HG03108 (cell line): ENCODE data around the gene NAV2.
"Not testable (repeated sequence)": the region's sequence is repeated elsewhere in the genome, so short reads cannot be mapped to it uniquely, and the experiment has no call there.

Experiments used
- ATAC-seq: cut with Tn5 transposase; IDR thresholded peaks from one replicate; pipeline ENCODE4 v1.9.1; 2021; ENCODE audit warnings: moderate library complexity; ENCODE audit not compliant: unreplicated experiment

NAV2 gene

DNA sequence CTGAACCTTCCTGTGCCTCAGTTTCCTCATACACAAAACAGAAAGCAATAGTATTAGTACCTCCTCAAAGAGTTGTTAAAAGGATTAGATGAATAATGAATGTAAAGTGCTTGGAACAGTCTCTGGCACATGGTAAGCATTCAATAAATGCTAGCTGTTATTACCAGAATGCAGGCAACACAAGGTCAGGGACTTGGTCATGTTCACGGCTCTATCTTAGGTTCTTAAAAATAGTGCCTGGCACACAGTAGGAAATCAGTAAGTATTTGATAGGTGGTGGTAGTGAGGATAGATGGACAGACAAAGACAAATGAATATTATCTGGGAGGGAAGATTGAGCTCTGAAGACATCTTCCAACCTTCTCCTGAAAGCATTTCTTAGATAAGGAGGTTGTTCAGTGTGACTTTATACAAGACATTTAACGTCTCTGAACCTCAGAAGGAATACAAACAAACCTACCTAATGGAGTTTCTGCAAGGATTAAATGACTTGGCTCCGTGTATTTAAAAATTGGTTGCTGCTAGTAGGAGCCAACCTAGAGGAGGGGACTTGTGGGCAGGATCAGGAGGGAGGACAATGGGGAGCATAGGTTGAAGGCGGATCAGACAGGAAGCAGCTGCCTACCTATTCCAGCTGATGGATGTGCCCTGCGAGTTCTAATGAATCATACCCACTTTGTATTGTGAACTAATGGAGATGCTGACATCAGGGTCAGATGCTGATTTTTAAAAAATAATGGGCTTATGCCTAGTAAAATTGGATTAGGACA is 353.6 kb downstream of the NAV2 start:
- ATAC-seq, result no peak

DNA sequence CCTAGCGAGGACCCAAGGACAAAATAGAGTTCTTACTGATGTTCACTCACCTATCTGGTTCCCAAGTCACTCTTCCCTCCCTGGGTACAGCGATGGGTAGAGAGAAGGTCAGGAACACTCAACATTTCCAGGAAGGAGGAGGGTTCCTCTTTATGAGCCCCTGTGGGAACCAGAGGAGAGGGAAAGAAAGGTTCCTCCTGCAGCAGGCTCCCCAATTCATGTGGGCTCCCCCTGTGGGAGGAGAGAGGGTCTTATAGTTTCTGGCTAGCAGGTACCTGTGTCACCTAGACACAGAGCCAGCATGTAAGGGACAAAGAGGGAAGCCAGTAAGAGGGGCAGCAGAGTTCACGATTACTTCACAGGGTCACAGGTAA is 354.1 kb downstream of the NAV2 start:
- ATAC-seq, result no peak

DNA sequence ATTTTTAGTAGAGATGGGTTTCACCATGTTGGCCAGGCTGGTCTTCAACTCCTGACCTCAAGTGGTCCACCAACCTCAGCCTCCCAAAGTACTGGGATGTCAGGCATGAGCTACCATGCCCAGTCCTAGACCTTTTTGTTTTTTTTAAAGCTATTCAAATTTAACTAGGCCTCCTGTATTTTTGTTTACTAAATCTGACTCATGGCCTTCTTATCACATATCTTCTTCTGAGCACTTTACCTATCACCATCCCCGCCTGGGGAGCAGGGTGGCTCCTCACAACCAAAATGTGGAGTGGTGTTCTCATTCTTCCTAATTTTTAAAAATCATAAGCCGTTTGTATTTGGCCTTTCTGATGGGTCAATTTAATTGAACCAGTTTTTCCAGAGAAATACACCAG is 355.0 kb downstream of the NAV2 start:
- no peak for ATAC-seq

DNA sequence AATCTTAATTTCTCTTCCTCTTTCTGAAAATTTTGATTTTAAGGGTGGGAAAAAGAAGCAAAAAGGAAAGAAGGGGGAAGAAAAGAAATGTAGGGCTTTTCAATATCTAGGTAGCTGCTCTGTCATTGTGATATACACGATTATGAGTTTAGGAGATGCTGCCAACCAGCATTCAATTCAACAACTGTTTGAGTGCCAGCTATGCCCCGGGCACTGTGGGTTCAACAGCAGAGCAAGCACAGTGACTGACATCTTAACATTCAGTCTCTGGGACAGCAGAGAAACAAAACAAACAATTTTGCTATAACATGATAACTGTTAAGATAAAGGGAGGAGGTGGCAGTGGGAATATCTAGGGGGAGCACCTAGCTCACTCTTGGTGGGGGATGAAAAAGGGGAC is 356.1 kb downstream of the NAV2 start:
- no peak for ATAC-seq

DNA sequence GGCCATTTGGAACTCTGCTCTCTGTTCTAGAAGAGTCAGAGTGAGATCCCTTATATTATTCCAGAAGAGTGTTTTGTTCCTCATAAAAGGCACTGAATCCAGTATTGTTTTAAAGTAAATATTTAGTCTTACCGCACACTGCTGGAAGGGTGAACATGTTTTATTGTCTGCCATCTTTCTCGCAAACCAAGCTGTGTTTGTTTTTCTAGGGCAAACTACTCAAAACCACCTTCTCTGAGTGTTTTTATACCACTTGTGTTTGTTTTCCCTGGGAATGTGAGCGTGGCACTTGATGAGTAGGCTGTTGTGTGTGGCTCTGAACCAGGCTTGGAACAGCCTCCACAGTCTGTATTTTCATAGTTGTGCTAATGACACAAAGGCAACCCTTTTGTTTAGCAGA is 357.8 kb downstream of the NAV2 start:
- no peak for ATAC-seq

DNA sequence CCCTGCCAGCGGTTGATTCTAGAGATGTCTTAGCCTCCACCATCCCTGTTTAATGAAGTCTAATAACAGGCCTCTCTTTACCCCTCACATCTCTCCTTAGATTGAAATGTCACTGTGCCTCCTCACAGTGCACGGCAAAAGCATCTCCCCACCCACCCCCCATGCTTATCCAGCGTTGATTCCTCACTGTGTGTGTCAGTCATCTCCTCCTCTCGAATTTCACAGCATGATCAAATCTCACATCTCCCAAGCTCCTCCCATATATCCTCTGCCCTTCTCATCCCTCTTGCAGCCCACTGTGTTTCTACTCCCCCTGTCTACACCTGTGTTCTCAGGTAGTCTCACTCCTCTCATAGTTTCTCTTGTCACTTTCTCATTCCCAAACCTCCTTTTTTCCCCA is 363.0 kb downstream of the NAV2 start:
- no peak for ATAC-seq

DNA sequence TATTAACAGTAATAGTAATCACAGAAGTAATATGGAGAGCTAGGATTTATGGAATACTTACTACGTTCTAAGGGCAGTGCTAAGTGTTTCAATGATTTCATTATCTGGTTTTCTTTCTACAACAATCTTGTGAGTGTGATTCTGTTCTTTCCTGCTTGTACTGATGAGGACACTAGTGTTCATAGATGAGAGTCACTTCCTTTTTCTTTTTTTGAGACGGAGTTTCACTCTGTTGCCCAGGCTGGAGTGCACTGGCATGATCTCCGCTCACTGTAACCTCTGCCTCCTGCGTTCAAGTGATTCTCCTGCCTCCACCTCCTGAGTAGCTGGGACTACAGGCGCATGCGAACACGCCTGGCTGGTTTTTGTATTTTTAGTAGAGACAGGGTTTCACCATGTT is 366.2 kb downstream of the NAV2 start:
- ATAC-seq, result no peak

DNA sequence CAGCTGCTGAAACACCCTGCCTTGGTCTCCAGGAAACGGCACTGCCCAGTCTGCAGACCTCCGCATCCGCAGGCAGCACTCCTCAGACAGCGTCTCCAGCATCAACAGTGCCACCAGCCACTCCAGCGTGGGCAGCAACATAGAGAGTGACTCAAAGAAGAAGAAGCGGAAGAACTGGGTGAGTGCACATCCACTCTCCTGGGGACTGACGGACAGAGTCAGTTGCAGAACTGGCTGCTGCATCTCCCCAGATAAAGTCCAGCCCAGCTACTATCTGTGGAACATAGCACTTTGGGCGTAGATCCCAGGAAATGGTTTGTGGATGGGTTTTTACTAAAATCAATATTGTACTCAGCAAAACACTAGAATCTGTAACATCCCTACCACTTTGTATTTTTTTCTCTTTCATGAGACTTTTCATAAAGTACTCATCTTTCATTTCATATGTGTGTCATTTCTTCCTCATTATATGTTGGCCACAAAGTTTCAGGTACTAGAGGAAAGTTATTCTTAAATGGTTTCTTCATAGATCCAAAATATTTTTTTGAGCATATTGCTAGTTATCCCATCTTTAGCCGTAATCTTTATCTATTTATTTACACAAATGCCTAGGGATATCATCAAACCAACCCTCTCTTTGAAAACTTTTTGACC is 367.5 kb downstream of the NAV2 start:
- ATAC-seq, result no peak

DNA sequence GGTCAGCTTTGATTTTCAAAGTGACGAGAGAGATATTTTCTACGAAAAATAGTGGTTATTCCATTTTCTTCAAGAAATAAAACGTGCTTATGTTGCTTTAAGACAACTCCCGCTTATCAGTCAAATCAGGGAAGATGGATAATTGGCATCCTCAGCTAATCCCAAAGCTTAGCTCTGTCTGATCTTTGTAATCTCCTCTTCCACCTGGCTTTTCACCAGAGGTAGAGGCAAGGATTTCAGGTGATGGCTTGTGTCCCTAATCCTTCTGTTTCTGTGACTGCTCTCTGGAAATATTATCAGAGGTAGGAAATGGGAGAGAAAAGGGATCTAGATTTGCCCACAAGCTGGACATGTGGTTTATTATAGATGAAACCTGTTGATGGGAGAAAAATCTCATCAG is 368.7 kb downstream of the NAV2 start:
- ATAC-seq, result no peak

DNA sequence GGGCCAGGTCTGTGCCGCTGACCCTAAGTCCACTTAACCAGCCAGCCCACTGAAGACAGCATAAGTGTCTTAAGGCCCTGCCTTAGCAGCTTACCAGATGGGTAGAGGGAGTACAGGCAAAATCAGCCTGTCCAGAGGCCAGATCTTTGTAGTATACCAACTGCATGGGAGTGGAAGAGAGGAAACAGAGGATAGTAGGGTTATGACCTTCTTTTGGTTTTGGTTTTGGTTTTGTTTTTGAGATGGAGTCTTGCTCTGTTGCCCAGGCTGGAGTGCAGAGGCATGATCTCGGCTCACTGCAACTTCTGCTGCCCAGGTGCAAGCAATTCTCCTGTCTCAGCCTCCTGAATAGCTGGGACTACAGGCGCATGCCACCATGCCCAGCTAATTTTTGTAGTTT is 371.2 kb downstream of the NAV2 start:
- not testable (repeated sequence) for ATAC-seq

DNA sequence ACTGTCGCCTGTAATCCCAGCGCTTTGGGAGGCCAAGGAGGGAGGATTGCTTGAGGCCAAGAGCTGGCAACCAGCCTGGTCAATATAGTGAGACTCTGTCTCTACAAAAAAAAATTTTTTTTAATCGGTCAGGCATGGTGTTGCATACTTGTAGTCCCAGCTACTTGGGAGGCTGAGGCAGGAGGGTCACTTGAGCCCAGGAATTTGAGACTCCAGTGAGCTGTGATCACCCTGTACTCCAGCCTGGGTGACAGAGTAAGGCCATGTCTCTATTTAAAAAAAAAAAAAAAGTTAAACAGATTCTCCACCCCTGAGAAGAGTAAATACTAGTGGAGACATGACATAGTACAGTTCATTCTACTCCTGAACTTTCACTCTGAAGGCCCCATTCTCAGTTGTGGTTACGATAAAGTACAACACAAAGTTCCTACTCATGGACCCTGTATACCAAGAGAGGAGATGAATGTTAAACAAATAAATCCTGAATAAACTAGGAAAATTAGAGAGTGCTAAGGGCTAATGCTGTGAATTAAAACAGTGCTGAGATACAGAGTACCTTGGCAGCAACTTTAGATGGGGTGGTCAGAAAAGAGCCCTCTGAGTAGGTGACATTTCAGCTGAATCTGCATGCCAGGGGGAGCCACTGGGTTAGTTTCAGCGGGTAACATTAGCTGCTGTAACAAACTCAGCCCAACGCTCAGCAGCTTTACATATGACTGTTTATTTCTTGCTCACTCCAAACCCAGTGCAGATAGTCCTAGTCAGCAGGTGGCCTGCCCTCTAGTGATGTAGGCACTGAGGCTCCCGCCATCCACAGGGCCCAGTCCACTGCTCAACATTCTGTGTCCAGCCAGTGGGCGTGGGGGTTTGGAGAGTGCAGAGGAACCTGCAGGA is 372.5 kb downstream of the NAV2 start:
- no peak for ATAC-seq

DNA sequence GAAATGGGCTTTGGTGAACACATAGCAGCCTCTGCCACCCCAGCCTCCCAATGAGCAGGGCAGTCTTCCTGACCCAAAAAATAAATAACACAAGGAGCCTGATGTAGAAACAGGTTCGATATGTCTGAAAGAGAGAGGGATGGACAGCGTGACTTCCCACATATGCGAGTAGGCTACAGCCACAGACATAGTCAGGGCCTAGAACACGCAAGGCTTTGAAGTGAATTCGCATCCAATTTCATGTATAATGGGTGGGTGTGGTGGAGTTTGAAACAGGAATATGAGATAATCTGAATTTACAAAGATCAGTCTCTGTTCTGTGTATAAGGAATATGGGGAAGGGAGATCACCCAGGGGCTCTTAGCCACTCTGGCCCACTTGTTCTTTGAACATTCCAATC is 373.3 kb downstream of the NAV2 start:
- ATAC-seq, result no peak

DNA sequence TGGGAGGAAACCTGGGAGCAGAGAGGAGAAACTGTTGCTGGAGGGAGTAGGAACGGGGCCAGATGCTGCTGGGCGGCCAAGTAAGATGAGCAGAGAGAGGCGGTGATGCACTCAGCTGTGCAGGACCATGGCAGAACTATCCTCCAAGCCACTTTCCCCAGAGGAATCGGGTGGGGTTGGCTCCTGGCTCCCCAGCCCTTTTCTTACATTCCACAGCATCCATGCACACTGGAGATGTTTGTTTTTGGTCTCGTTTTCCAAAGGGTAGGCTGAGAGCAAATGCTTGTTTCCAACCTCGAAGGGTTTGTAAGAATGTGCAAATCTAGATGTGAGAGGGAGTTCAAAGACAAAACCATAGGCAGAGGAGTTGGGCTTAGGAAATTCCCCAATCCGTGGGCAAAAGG is 374.5 kb downstream of the NAV2 start:
- ATAC-seq, result no peak

DNA sequence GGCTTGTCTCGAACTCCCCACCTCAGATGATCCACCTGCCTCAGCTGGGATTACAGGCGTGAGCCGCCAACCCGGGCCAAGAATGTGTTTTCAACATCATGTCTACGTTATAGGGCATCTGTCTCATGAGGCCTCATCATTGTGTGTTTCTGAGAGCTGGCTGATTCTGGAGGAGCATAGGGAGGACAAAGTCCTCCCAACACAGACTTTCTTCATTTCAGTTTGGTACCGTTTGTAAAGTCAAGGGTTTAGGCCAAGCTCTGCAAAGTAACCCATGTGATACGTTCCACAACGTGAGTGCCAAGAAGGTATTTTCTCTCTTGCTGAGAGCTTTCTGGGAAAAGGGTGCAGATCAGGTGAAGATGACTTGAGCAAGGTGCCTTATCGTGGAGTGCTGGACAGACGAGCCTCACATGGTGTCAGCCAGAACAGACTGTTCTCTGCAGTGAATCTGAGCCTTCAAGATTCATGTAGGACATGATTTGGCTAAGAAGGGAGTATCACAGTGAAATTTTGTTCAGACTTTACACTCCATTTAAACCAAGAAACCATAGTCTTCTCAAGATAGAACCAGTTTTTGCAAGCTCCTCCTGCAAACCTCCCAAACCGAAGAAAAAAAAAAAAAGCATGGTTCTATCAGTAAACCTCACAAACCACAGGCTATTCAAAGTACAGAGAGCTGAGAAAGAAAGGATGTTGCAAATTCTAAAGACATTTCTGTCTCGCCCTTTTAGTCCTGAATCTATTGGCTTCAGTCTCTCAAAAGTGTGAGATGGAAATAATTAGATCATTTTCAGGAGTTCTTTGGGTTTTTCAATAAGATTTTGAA is 376.0 kb downstream of the NAV2 start:
- ATAC-seq, result no peak

DNA sequence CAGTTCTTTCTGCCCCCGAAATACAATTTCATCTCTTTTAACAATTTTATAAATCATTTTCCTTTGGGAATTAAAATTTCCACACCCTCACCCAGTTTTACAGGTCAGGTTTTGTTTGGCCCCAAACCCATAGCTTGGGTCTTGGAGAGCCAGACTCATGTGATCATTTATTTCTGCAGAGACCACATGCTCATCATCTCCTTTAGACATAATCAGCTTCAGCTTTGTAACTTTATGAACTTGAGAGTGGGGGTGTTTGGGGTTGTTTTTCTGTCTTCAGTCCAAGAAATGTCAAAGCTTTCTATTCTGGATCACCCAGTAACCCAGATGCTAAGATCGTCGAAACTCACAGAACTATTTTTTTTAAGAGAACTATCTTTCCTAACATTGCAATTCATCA is 376.7 kb downstream of the NAV2 start:
- ATAC-seq, result no peak

DNA sequence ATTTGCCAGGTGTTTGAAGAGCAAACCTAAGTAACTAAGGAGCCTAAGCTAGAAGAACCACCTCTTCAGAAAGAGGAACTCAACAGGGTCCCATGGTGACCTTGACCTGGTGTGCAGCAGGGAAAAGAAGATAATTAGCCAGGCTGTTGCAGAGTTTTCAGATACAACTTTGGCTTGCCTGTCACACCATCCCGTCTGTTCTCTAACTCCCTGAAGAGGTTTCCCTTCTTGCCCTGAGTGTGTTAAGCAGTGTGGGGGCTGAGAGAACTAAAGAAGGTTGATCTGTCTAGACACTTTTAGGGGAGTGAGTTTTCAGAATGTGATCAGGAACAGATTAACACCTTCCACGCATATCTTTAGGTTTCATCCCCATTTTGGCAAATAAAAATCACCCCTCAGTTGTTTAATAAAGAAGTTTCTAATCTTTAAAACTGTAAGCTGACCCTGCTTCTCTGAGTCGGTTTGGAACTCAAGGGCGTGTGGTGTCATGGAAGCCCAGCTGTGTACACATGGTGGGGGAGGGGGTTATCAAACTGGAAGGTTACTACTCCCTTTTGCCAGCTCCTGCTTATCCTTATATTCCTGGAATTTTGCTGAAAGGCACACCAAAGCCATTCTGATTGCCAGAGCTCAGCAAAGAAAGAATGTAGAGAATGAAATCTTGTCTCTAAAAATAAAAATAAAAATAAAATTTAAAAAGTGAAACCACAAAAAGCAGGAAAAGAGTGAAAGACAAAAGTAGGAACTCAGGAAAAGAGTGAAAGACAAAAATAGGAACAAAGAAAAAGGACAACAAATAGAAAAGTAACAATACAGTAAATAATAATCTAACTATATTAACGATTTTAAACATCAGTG is 377.4 kb downstream of the NAV2 start:
- no peak for ATAC-seq

DNA sequence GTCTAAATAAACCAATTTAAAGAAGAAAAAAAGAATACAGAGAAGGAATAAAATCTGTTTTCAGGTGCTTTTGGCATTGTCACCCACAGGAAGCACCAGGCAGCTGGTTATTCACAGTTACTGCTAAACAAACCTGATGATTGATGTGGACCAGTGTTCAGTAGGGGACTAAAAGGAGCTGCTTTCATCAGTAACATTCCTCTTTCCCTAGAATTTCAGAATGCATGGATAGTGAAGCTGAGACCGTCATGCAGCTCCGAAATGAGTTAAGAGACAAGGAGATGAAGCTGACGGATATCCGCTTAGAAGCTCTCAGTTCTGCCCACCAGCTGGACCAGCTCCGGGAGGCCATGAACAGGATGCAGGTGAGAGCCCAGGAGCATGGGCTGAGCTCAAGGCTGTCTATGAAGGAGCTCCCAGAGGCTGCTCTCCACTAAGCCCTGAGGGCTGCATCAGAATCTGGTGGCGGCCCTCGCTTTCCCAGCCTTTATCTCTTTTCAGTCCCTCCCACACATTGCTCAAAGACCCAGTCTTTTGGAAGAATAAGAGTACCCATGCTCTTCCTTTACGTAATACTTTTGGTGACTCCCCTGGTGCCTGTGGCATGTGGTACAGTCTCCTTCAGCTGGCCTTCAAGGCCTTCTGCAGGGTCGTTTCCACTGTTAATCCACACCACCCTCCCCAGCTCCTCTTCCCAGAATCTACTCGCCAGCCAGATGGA is 378.2 kb downstream of the NAV2 start:
- no peak for ATAC-seq

DNA sequence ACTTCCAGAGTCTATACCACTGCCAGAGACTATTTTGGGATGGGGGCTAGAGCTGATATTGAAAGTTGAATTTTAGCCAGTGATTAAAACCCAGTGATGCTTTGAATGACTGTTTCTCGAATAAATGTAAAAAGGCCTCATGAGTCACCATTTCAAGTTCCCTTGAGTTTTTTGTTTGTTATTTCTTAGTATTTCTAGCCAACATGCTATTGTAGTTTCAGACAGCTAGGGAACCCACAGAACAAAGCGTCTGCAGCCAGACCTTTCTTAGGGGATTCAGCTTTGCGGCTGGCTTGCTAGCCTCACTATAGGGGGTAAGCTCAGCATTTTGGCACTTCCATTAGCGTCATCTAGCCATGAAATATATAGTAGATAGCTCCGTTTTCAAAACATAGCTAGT is 381.1 kb downstream of the NAV2 start:
- ATAC-seq, result no peak

DNA sequence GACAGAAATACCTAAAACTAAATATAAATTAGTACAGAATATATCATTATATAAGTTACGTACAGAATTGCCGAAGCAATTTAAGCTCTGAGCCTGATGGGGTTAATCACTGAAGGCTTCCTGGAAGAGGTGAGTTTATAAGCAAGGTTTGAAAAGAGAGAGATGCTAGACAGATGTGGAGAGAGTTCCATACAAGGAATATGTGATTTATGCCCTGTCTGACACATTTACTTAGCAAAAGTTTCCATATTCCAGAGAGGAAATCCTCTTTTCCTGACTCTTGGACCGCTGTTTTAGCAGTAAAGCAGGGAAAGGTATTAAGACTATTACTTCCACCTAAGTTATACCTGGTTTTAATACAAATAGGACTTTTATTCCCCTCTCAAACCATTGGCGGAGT is 382.6 kb downstream of the NAV2 start:
- ATAC-seq, result no peak
